Stimulated activated naive CD8-positive, alpha-beta T cell treated with anti-CD3 and anti-CD28 coated beads, Interleukin-15, Interleukin-2, amounts not matched to agents 100 ng/mL and 50 ng/mL, for 24 hours (primary cell): ENCODE data around the gene USP5.

Source experiments
- H3K27ac Mint-ChIP-seq: one replicate; pipeline ENCODE4 v1.8.0; 2021; ENCODE audit warnings: mild to moderate bottlenecking, mixed read lengths
- H3K27me3 Mint-ChIP-seq: one replicate; pipeline ENCODE4 v1.8.0; 2021; ENCODE audit warnings: mixed read lengths
- H3K36me3 Mint-ChIP-seq: one replicate; pipeline ENCODE4 v1.8.0; 2021; ENCODE audit warnings: low read depth, mixed read lengths
- H3K4me1 Mint-ChIP-seq: one replicate; pipeline ENCODE4 v1.8.0; 2021; ENCODE audit warnings: low read depth, mixed read lengths
- H3K4me3 Mint-ChIP-seq: one replicate; pipeline ENCODE4 v1.8.0; 2021; ENCODE audit warnings: mild to moderate bottlenecking, mixed read lengths
- H3K9me3 Mint-ChIP-seq: one replicate; pipeline ENCODE4 v1.8.0; 2021; ENCODE audit warnings: mixed read lengths

Gene USP5

DNA sequence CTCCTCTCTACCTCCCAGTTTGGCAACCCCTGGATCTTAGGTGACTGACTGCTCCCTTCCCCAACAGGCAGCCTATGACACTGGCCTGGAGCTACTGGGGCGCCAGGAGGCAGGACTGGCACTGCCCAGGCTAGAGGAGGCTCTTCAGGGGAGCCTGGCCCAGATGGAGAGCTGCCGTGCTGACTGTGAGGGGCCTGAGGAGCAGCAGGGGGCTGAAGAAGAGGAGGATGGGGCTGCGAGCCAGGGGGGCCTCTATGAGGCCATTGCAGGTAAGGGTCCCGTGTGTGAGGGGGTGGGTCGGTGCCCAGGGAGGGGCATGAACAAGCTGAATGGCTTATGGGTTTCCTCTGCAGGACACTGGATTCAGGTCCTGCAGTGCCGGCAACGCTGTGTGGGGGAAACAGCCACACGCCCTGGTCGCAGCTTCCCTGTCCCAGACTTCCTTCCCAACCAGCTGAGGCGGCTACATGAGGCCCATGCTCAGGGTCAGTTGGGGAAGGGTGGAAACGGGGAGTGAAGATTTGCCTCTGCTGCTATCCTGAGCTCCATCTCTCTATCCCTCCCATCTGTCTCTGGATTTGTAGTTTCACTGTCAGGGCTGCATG, 21.6 kb upstream of the USP5 start:
- no peaks in the 10 kb centered on the region for H3K9me3 Mint-ChIP-seq
- no peak overlapping the region for H3K4me3 Mint-ChIP-seq
- H3K4me1 Mint-ChIP-seq, result peaks cover 21% of the 10 kb centered on the region
- H3K27me3 Mint-ChIP-seq, result peaks cover 46% of the 10 kb centered on the region
- no peaks in the 10 kb centered on the region for H3K36me3 Mint-ChIP-seq
- no peak overlapping the region for H3K27ac Mint-ChIP-seq

DNA sequence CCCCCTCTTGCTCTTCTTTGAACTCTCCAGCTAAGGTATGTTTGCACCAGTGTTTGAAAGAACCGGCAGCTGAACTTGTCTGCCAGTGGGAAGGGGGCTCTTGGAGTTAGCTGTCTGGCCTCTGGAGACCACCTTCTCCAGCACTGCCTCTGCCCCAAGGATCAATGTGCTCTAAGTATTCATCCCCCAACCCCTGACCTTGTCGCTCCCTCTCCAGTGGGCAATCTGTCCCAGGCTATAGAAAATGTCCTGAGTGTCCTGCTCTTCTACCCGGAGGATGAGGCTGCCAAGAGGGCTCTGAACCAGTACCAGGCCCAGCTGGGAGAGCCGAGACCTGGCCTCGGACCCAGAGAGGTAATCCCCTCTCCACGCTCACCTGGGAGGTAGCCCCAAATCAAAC, 21.0 kb upstream of the USP5 start:
- Mint-ChIP-seq H3K4me1 (peaks cover 21% of the 10 kb centered on the region), H3K4me3 (no peak overlapping the region), H3K9me3 (no peaks in the 10 kb centered on the region), H3K36me3 (no peaks in the 10 kb centered on the region), H3K27me3 (peaks cover 41% of the 10 kb centered on the region), H3K27ac (no peak overlapping the region)

DNA sequence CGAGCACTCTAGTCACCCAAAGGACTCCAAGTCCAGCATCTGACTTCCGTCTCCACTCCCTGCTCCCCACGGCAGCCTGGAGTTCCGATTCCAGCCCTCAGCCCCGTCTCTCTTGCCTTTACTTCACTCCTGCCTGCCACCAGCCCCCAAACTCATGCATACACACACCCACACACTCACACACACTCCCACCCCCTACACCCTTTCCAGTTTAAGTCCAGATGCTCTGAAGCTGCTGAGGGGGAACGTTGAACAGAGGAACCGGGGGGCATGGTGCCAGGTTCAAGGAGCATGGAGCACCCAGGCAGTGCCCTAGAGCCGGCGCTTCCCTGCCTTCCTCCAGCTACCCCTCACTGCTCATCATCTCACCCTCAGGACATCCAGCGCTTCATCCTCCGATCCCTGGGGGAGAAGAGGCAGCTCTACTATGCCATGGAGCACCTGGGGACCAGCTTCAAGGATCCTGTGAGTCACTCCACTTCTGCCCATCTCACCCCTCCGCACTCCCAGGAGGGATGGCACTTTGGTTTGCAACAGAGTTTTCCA, 20.4 kb upstream of the USP5 start:
- Mint-ChIP-seq H3K4me1 (peaks cover 21% of the 10 kb centered on the region), H3K36me3 (no peaks in the 10 kb centered on the region), H3K27me3 (peaks cover 36% of the 10 kb centered on the region), H3K4me3 (no peak overlapping the region), H3K9me3 (no peaks in the 10 kb centered on the region), H3K27ac (no peak overlapping the region)

DNA sequence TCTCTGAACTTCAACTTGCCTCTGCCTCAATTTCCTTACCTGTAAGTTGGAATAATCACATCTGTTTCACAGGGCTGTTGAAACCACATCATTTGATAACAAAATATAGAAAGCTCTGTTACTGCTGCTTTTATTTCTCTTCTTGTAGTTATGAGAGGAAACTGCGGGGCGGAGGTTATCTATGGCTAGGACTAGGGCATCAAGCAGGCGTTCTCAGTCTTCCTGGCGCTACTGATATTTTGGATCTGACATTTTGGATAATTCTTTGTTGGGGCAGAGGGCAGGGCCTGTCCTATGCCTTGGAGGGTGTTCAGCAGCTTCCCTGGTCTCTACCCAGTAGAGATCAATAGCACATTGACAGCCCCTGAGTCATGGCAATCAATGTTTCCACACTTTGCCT, 19.8 kb upstream of the USP5 start:
- Mint-ChIP-seq H3K9me3 (no peaks in the 10 kb centered on the region), H3K36me3 (no peaks in the 10 kb centered on the region), H3K27ac (peak overlapping the region; percentile 45), H3K4me1 (peaks cover 21% of the 10 kb centered on the region), H3K4me3 (no peak overlapping the region), H3K27me3 (peaks cover 30% of the 10 kb centered on the region)

DNA sequence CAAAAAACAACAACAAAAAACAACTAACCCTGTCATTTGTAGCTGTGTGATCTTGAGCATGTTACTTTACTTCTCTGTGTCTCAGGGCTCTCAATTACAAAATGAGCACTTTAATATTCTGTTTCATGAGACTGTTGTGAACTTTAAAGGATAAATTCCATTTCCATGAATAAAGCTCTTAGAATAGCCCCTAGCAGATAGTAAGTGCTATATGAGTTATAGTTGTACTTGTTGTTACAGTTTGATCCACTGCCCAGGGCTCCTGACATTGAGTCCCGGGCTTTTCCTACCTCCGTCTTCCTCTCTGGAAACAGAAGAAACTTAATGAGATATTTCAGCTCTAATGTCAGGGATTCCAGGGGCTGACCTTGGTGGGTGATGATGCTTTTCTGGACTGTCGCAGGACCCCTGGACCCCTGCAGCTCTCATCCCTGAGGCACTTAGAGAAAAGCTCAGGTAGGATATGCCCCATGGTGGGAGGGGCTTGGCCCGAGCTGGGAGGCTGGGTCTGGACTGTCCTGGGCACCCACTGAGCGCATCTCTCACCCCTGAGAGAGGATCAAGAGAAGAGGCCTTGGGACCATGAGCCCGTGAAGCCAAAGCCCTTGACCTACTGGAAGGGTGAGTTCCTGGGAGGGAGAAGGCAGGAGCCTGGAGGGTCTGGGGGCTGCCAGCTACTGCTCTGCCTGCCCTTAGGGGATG, 18.6 kb upstream of the USP5 start:
- H3K9me3 Mint-ChIP-seq, result no peaks in the 10 kb centered on the region
- no peak overlapping the region for H3K27ac Mint-ChIP-seq
- no peak overlapping the region for H3K4me3 Mint-ChIP-seq
- H3K27me3 Mint-ChIP-seq, result peaks cover 21% of the 10 kb centered on the region
- no peaks in the 10 kb centered on the region for H3K36me3 Mint-ChIP-seq
- H3K4me1 Mint-ChIP-seq, result peaks cover 12% of the 10 kb centered on the region

DNA sequence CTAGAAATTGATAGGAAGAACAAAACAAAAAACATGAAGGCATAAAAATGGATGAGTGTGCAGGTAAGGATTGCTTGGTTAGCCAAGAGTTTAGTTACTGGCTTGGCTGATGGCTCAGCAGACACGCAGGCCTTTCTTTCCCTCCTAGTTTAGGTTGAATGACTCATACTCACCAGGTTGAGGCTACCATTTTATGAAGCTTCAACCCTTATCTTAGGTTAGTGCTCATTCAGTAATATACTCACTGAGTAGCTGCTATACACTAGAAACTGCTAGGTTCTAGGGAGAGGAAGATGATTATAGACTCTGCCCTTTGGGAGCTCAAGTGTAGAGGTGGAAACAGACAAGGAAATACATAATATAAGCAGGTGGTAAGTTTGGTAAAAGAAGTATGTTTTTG, 17.7 kb upstream of the USP5 start:
- no peak overlapping the region for H3K4me3 Mint-ChIP-seq
- peaks cover 15% of the 10 kb centered on the region for H3K27me3 Mint-ChIP-seq
- H3K9me3 Mint-ChIP-seq, result no peaks in the 10 kb centered on the region
- H3K36me3 Mint-ChIP-seq, result no peaks in the 10 kb centered on the region
- H3K4me1 Mint-ChIP-seq, result peaks cover 7% of the 10 kb centered on the region
- H3K27ac Mint-ChIP-seq, result no peak overlapping the region

DNA sequence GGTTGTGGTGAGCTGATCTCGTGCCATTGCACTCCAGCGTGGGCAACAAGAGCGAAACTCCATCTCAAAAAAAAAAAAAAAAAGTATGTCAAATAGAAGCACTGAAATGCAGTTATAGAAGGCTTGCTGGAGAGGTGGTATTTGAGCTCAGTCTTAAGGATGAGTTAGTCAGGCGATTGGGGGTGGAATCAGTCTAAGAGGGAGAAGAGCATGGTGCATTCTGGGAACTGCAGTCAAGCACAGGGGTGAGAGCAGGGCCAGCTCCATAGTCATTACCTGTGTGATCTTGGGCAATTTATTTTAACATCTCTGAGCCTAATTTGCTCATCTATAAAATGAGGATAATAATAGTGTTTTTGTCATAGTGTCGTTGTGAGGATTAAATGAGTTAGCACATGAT, 17.1 kb upstream of the USP5 start:
- Mint-ChIP-seq H3K4me1 (peaks cover 3% of the 10 kb centered on the region), H3K4me3 (no peak overlapping the region), H3K36me3 (no peaks in the 10 kb centered on the region), H3K27ac (no peak overlapping the region), H3K27me3 (peaks cover 11% of the 10 kb centered on the region), H3K9me3 (no peaks in the 10 kb centered on the region)

DNA sequence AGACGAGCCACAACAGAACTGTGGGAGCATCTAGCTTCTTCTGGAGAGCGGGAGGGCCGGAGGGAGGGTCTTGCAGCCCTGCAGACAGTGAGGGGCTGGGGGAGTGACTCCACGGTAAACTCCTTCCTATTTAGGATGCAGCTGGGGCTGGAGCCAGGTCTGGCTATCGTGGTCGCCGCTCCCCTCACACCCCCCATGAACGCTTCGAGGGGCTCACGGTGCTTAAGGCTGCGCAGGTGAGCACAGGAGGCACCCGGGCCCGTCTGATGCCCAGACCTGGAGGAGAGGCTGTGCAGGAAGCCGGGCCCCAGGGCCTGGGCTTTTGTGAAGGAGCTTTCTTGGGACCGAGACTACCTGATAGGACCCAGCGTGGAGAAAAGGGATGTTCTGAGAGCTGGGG, 15.1 kb upstream of the USP5 start:
- no peaks in the 10 kb centered on the region for H3K9me3 Mint-ChIP-seq
- no peaks in the 10 kb centered on the region for H3K36me3 Mint-ChIP-seq
- H3K27ac Mint-ChIP-seq, result no peak overlapping the region
- no peak overlapping the region for H3K4me3 Mint-ChIP-seq
- H3K4me1 Mint-ChIP-seq, result peaks cover 3% of the 10 kb centered on the region
- H3K27me3 Mint-ChIP-seq, result no peaks in the 10 kb centered on the region

DNA sequence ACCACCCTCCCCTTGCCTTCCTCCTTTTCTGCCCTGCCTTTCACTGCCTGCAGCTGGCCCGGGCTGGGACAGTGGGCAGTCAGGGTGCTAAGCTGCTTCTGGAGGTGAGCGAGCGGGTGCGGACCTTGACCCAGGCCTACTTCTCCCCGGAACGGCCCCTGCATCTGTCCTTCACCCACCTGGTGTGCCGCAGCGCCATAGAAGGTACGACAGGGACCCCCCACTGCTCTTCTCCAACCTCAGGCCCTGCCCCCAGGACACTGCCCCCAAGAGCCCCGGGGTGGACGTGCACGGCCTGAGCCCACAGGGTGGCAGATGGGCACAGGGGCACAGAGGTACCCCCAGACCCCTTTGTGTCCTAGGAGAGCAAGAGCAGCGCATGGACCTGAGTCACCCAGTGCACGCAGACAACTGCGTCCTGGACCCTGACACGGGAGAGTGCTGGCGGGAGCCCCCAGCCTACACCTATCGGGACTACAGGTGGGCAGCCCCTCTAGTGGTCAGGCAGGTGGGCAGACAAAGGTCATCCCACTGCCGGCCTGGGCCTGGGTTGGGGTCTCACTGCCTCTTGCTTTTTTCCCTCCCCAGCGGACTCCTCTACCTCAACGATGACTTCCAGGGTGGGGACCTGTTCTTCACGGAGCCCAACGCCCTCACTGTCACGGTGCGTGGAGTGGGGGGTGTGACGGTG, 14.4 kb upstream of the USP5 start:
- no peaks in the 10 kb centered on the region for H3K36me3 Mint-ChIP-seq
- H3K27me3 Mint-ChIP-seq, result no peaks in the 10 kb centered on the region
- no peak overlapping the region for H3K27ac Mint-ChIP-seq
- H3K9me3 Mint-ChIP-seq, result no peaks in the 10 kb centered on the region
- peaks cover 3% of the 10 kb centered on the region for H3K4me1 Mint-ChIP-seq
- H3K4me3 Mint-ChIP-seq, result no peak overlapping the region

DNA sequence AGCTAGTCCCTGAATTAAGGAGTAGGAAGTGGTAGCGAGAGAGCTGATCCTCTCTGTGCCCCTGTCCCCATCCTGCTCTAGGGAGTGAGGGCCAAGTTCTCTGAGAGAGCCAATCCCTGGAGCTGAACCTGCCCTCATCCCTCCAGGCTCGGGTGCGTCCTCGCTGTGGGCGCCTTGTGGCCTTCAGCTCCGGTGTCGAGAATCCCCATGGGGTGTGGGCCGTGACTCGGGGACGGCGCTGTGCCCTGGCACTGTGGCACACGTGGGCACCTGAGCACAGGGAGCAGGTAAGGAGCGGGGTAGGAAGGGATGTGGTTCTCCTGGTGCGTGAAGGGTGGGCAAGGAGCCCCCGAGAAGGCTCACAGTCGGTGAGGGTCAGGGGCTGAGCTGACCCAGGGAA, 13.1 kb upstream of the USP5 start:
- no peaks in the 10 kb centered on the region for H3K9me3 Mint-ChIP-seq
- peaks cover 3% of the 10 kb centered on the region for H3K4me1 Mint-ChIP-seq
- no peaks in the 10 kb centered on the region for H3K27me3 Mint-ChIP-seq
- H3K27ac Mint-ChIP-seq, result no peak overlapping the region
- H3K36me3 Mint-ChIP-seq, result no peaks in the 10 kb centered on the region
- H3K4me3 Mint-ChIP-seq, result no peak overlapping the region

DNA sequence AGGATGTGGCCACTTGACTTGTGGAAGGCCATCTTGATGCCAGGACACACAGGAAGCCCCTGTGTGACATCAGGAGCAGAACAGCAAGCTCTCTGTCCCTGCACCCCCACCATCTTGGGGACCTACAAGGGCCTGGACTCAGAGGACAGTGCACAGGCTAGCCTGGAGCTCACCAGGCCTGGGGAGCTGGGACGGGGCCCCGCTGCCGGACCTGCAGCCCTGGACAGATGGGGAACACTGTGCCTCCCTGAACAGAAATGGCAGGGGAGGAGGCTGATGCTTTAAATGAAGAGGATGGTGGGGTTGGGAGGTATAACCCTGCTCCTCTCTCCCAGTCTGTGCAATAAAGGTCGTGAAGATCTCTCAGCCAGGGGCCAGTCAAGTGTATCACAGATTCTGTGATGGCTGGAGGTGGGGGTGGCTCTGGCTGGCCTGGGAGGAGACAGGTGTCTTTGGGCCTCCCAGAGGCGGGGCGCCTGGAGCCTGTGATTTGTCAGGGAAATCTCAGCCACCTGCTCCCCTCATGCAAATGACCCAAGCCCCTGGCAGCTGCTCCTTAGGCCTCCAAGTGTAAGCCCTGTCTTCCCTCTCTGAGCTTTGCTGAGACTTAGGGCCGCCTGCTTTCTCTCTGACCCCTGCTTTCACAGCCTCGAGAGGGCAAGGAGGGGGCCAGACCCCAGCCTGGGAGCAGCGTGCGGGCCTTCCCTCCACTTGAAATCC, 12.3 kb upstream of the USP5 start:
- Mint-ChIP-seq H3K36me3 (no peaks in the 10 kb centered on the region), H3K4me1 (no peaks in the 10 kb centered on the region), H3K4me3 (no peak overlapping the region), H3K9me3 (no peaks in the 10 kb centered on the region), H3K27me3 (no peaks in the 10 kb centered on the region), H3K27ac (no peak overlapping the region)

DNA sequence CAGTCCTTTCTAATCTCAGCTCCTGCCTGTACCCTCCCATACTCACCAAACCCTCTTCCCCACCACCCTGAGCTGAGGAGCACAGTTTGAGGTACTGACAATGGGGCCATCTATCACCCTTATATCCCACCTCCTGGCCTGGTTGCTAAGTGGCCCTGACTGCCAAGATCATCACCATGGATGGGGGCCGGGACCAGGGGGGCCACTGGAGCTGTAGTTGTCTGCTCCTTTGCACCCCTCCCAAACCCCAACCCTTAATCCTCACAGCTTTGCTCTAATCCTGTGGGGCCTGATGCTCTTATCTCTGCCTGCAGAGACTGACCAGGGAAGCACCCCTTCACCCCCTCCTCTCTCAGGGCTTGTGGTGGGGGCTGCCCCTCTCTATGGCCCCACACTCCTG, 11.6 kb upstream of the USP5 start:
- Mint-ChIP-seq H3K36me3 (peaks cover 4% of the 10 kb centered on the region), H3K4me3 (no peak overlapping the region), H3K9me3 (no peaks in the 10 kb centered on the region), H3K4me1 (no peaks in the 10 kb centered on the region), H3K27ac (no peak overlapping the region), H3K27me3 (no peaks in the 10 kb centered on the region)

DNA sequence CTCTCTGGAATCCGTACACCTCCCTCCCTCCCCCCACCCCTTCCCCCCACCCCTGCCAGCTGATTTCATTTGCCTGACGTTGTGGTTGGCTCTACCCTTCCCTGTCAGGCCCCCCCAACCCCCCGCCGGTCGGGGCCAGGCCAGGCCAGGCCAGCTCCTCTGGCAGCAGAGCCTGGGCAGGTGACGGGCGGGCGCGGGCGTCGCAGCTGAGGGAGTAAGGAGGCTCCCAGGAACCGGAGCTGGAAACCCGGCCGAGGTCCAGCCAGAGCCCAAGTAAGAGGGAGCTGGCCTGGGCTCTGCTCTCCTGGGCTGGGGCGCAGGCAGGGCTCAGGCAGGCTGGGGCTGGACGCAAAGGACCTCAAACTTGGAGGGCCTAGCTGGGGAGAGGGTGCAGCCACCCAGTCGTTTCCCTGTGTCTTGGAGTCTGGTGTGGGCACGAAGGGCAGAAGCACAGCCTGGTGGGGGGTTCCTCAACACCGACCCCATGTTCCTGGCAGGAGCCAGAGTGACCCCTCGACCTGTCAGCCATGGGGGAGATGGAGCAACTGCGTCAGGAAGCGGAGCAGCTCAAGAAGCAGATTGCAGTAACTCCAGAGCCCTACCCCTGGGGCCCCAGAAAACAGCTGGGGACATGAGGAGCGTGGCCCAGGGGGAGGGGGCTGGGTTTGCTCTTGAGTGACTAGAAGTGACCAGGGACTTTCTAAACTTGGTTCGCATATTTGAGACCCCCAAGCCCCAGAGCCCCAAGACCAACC, 11.0 kb upstream of the USP5 start, which contains the start of gene GNB3:
TSS of gene GNB3 (plus strand) at position 165 of the 755 bp plus-strand sequence. CDS start at position 528, 363 bp downstream.
- peaks cover 4% of the 10 kb centered on the region for H3K36me3 Mint-ChIP-seq
- H3K9me3 Mint-ChIP-seq, result no peaks in the 10 kb centered on the region
- H3K27me3 Mint-ChIP-seq, result no peaks in the 10 kb centered on the region
- no peaks in the 10 kb centered on the region for H3K4me1 Mint-ChIP-seq
- no peak within 1 kb of the TSS for H3K4me3 Mint-ChIP-seq
- no peak within 1 kb of the TSS for H3K27ac Mint-ChIP-seq

DNA sequence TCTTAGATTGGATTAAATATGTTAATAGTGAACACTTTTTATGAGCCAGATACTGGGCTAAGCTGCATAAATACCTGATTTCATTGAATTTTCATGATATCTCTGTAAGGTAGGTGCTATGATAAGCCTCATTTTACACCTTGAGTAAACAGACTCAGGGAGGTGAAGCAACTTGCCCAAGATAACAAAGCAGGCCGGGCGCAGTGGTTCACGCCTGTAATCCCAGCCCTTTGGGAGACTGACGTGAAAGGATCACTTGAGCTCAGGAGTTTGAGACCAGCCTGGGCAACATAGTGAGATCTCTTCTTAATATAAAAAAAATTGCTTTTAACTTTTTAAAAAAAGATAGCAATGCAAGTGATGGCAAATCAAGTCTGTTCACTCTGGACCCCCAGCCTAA, 9.9 kb upstream of the USP5 start:
- Mint-ChIP-seq H3K9me3 (no peaks in the 10 kb centered on the region), H3K4me1 (no peaks in the 10 kb centered on the region), H3K4me3 (no peak overlapping the region), H3K36me3 (peaks cover 4% of the 10 kb centered on the region), H3K27me3 (no peaks in the 10 kb centered on the region), H3K27ac (no peak overlapping the region)
